Embryonic facial prominence (tissue), 1 donor: ENCODE data around the gene KCNIP3.
"Not testable (repeated sequence)": the region's sequence is repeated elsewhere in the genome, so short reads cannot be mapped to it uniquely, and the experiment has no call there.

ENCODE experiments used
- DNase-seq: peaks from one replicate; pipeline ENCODE4 v3.0.0-alpha.2; 2016; ENCODE audit errors: extremely low spot score

KCNIP3 gene

DNA sequence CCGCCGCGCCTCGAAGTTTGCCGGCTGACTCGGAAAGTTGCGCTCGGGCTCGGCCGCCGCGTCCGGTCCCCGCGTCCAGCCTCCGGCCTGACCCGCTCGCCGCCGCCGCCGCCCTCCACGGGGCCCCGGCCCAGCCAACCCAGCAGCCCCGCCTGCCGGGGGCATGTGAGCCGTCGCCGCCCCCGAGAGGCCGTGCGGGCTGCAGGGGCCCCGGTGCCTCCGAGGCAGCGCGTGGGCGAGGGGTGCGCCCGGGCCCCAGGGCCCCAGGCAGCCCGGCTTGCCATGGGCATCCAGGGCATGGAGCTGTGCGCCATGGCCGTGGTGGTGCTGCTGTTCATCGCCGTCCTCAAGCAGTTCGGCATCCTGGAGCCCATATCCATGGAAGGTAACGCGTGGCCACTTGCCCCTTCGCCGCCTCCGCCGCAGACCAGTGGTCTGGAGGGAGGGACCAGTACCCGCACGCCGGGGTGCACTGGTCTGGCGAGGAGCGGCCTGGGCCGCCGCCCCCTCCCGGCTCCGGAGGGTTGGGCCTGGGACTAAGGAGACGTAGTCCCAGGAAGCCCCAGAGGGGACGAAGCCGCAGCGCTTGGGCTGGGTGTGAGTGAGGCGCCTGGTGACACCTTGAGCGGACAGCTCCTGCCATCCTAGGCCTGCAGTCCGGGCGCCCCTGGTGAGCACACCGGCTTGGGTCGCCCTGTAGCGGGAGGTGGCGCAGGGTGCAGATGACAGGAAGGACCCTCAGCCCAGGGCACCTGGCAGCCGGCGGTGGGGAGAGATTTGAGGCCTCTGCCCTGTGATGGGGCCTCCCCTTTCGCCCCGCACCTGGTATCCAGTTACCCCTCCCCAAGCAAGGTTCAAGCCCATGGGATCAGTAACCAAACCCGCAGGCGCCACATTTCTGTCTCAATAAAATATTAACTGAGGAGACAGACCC is 49.9 kb downstream of the KCNIP3 start:
- no peak for DNase-seq

DNA sequence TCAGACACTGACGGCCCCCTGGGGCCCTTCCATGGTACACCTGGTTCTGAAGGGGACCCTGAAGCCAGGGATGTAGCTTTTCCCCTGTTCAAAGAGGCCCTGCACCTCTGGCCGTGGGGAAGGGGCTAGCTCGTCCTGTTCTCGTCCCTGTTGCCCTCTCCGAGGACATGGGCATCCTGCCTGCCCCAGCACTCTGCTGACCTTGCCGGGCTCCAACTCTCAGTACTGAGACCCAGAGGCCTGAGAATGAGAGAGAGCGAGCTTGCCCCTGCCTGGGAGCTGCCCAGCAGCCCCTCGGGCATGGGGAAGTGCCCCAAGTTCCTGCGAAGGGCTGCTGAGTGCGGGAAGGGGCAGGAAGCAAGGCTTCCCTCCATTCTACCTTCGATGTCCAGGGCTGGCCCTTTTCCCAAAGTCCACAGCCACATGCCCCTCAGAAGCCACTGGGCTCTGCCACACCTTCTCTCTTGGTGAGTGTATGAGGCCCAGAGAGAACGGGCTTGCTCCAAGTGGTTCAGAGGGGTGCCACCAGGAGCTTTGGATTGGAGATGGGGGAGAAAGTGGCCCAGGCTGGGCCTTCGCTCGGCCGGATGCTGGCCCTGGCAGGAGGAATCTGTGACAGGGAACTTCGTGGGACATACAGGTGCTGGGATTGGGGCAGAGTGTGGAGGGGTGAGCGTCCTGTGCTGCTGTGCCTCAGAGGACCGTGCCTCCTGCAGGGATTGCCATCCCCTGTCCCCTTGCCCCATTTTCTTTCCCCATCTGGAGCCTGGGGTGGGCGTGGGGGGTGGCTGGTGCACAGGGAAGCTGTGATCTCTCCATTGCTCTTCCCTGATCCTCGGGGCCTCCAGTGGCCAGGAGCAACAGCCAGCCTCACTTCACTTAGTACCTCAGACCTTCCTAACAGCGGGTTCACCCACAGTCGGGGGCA is 50.8 kb downstream of the KCNIP3 start:
- no peak for DNase-seq

DNA sequence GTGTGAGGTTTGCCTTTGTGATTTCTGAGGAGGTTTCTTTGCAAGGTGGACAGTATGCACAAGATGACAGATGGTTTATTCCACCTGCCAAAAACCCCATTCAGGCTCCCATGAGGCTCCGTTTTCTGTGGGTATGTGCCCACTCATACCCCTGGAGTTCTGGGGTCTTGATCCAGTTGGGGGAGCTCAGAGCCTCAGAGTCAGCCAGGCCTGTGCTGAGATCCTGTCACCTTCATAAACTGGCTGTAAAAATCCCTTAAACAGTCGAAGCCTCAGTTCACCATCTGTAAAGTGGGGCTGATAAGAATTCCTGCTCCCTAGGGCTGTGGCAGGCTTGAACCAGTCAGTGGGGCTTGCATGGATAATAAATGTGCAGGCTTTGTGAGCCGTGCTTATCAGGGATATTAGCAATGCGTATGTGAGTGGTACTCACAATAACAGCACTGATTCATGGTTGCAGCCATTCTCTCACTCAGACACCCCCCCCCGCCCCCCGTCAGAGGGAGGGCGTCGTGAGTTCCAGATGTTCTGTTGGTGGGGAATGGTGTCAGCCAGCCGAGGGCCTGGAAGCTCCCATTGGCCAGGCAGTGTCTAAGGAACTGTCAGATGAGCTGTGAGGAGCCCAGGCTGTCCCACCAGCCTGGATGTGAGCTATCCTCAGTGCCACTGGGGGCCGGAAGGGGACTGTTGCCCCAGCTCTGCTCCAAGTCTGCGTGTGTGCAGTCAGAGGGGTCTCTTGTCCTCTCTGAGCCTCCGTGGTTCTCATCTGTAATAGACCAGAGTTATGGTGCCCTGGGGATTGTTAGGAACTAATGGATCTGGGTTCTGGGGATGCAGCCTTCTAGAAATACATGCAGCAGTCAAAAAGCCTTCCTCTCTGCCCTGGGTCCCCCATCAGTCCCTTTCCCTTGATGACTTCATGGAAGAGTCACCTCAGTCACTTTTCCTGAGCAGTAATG is 51.7 kb downstream of the KCNIP3 start:
- DNase-seq: no peak

DNA sequence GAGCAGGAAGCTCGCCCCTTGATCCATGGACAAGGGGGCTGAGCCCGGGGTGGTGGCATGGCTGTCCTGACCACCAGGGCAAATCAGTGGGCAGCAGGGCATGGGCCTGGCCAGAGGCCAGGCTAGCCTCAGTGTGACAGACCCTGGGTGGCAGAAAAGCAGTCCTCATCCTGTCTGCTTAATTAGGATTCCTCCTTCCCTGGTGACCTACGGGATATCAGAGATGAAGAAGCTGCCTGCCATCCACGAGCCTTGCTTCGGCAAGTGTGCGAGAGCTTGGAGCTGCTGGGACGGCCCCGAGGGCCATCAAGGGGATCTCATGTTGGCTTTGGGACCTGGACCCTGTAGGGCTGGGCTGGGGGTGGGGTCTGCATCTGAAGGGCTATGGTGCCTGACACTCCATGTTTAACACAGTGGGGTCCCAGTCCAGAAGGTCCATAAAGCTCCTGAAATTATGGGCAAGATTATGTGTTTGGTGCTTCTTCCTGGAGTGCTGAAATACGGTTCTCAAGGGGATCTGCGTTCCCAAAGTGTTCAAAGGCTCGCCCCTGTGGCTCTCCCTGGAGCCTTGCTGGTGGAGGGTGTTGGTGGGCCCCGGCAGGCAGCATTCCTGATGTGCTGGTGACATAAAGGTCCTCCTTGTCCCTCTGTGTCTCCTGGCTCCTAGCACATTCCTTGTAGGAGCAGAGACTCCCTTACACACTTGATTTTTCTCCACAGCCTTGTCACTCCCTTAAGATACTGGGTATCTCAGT is 52.6 kb downstream of the KCNIP3 start:
- no peak for DNase-seq

DNA sequence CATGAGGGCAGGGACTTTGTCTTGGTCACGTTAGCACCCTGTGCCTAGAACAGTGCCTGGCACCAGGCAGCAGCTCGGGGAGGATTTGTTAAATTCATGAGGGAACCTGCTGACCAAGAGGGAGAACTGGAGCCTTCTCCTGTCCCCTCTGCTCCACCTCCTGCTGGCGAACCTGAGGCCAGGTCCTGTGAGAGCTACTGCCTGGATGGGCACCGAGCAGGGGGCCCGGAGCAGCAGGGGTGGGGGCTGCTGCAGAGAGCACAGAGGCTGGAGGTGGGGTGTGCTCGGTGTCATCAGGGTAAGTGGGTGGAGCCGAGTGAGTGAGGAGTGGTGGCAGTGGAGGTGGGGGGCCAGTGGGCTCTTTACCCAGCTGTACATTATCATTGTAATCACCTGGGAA is 53.2 kb downstream of the KCNIP3 start:
- no peak for DNase-seq

DNA sequence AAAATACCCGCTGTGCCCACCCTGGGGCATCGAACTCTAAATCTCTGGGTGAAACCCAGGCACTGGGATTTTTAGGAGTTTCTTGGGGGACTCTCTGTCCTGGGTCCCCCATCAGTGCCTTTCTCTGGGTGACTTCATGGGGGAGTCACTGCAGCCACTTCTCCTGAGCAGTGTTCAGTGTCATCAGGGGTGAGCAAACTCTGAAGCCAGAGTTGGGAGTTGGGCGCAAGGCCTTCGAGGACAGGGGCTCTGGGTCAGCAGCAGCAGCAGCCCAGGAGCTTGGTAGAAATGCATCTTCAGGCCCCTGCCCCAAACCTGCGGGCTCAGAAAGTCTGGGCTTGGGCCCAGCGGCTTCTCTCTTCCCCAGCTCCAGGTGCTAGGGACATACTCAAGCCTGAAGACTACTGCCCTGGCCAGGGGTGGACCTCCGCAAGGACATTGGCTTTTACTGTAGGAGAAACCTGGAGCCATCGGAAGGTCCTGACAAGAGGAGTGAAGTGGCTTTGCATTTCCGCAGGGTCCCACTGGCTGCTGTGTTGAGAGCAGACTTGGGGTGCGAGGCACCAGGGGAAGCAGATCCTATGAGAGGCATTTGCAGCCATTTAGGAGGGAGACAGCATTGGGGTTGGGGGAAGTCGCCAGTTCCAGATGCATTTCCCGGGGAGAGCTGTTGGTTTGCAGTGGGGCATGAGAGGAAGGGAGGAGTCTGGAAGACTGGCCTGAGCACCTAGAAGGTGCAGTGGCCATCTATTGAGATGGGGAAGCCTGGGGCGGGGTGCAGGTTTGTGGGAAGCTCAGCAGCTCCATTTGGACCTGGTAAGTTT is 53.8 kb downstream of the KCNIP3 start:
- no peak for DNase-seq

DNA sequence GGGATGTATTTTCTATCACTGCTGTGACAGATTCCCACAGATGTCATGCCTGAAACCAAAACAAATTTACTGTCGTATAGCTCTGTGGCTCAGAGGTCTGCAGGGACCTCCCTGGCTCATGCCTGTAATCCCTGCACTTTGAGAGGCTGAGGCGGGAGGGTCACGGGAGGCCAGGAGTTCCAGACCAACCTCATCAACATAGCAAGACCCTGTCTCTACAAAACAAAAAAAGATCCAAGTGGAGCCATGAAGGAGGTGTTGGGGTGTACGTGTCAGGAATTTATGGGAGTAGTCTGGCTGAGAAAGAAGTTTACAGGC is 54.4 kb downstream of the KCNIP3 start:
- DNase-seq: no peak

DNA sequence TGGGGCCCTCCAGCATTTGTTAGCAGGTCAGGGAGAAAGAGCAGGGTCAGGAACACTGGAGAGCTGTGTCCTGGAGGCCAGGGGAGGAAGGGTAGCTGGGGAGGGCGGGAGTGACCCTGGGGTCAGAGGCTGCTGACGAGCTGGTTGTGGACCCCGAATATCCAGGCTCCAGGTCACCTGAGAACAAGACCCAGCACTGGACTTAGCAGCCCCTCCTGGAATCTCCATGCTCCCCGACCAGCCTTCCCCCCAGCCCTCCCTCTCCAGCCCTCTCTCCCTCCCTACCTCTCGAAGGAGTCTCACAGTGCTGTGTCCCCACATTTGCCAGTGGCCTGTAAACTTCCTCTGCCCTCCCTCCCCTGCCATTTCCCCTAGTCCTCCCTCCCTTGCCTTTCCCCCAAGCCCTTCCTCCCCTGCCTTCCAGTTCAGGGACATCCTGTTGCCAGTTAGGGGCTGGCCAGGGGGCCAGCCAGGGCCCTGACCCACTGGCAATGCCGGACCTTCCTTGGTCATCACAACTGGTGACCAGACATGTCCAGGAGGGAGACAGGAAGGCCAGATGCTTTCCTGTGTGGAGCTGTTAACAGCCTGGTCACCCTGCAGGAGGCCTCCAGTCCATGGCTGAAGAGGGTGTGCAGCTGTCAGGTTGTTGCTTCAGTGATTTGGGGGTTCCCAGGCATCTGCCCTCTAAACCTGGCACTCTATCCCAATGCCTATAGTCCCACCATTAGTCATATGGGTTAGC is 55.3 kb downstream of the KCNIP3 start:
- no peak for DNase-seq

DNA sequence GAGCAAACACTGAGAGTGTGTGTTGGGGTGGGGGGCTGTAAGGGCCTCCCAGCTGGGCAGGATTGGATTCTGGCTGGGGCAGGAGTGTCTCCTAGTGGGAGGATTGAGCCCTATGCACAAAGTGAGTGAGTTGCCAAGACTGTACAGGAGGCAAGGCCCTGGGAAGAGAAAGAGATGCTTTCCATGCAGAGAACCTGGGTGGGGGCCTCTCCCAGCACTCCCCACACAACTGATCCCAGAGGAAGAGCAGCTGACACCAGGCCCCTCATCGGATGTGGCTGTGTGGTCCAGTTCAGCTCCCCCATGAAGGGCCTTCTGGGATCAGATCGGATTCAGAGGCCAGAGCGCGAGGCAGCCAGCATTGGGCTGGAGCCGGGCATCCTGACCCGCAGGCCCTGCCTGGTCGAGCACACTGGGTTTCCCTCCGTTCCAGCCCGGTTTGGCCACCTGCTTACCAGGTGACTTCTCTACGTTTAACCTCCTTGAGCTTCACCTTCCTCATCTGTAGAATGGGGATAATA is 56.0 kb downstream of the KCNIP3 start:
- no peak for DNase-seq

DNA sequence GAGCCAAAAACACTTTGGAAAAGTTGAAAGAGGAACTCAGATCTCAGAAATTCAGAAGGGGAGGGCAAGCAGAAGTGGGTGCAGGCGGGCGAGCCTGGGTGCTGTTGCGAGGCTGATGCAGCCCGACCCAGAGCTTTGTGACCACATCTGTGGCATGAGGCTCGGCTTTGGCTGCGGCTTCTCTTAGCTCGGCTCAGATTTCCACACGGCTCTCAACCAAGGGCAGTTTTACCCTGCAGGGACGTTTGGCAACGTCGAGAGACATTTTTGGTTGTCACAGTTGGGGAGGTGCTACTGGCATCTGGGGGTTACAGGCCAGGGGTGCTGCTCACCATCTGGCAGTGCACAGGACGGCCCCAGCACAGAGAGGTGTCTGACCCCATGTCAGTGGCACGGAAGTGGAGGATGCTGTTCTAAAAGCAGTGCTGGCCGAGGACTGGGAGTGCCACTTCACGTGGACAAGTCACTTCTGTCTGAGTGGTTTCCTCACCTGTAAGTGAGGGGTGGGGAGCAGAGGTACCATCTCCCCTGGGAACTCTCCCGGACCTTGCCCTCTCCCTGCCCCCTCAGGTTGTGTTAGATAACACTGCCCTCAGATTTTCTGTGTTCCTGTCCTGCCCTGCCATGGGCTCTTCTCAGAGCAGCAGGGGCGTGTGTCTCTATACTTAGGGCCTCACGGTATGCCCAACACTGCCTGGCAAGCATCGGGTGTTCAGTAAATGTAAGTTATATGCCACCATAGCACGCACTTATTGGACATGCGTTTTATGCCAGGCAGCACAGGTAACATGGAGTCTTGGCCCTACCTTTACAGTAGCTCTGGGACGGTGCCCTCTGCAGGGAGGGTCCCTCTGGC is 56.7 kb downstream of the KCNIP3 start:
- DNase-seq: no peak

DNA sequence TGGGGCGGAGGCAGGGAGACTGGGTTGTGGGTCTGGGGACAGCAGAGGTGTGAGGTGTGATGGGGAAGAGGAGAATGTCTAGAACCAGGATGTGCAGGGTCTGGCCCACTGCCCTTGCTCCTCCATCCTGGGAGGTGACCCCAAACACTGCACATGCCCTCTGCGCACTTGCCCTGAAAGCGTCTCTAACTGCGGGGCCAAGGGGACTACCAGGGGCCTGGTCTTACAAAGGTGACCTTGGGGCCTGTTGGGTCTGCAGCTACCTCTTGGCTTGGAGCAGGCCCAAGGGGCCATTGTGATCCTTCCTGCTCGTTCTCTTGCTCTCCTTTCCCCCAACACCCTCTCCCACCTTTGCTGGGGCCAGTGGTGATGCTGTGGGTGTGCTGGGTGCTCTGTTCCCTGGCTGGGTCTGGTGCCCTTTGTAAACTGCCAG is 57.3 kb downstream of the KCNIP3 start:
- no peak for DNase-seq

DNA sequence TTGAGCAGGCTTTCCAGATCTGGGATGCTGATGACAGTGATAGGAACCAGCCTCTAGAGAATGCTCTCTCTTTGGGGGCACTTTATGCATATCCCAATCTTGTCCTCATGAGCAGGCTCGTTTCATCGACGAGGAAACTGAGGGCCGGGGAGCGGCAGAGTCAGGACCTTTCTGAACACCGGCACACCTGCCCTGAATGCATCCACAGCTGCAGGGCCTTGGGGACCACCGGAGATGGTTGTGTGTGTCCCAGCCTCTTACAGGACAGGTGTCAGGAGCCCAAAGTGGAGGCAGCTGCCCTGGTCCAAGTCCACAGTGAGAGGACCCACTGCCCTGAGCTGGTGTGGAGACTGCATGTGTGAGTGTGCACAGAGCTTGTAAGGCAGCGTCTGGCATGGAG is 57.8 kb downstream of the KCNIP3 start:
- DNase-seq: no peak

DNA sequence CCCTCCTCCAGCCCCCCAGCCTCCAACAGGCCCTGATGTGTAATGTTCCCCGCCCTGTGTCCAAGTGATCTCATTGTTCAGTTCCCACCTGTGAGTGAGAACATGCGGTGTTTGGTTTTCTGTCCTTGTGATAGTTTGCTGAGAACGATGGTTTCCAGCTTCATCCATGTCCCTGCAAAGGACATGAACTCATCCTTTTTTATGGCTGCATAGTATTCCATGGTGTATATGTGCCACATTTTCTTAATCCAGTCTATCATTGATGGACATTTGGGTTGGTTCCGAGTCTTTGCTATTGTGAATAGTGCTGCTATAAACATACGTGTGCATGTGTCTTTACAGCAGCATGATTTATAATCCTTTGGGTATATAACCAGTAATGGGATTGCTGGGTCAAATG is 58.3 kb downstream of the KCNIP3 start:
- DNase-seq: not testable (repeated sequence)

DNA sequence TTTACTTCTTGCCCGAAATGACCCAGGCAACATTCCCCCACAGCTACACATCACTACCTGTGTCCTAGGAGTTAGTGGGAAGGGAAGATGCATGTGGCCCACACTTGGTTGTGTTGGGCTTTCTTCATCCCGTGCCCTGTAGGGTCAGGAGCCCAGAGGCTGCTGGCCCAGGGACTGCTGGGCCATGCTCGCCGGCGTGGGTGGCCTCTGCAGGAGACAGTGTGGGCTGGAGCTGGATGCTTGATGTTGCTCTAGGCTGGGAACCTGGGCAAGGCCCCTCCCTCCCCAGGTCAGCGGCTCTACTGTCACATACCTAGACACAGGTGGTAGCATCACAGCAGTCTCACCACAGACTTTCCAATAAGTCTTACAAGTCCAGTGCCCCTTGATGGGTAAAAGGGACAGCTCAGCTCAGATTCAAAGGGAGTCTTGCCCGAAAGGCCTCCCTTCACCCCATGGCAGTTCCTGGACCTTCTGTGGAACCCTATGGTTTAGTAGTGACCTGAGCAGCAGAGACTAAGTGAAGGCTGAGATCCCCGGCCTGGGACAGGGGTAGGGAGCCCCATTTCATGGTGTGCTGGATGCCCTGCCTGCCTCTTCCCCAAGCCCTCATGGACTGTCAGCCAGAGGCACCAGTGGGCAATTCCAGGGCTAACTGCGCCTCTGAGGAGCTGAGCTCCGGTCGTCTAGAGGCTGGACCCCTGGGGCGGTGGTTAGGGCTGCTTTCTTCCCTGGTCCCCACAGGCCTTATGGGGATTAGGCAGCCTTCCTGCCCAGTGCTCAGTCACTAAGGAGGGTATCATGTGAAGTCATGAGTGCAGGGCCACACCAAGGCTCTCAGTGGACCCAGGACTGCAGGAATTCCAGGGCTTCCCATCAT is 59.9 kb downstream of the KCNIP3 start:
- no peak for DNase-seq

DNA sequence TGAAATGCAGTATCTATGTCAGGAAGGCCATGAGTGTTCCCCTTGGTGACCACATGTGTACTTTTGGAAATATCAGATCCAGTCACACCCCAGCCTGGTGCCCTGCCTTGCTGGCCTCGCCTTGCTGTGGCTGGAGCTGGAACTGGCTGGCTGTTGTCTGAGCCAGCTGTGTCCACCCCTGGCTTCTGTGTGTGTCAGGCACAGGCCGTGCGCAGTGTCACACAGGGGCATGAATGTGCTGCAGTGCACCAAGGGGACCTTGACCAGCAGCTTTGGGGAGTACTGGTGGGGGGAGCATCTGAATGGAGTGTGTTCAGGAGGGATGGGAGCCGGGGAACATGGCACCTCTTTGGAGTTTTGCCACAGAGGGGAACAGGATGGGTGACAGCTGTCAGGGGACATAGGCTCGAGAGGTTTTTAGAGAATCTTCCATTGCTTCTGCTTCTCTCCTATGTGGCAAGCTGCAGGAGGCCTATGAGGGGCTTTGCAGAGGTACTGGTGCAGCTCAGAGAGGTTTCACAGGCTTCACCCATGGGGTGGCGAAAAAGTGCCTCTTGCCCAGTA is 60.7 kb downstream of the KCNIP3 start:
- no peak for DNase-seq

DNA sequence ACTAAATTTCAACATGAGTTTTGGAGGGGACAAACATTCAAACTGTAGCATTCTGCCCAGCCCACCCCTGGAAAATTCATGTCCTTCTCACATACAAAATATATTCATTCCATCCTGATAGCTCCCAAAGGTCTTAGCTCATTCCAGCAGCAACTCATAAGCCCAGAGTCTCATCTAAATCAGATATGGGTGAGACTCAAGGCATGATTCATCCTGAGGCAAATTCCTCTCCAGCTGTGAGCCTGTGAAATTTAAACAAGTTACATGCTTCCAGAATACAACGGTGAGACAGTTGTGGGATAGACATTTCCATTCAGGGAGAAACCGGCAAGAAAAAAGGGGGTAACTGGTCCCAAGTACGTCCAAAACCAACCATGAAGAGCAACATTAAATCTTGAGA is 61.9 kb downstream of the KCNIP3 start:
- DNase-seq: no peak

DNA sequence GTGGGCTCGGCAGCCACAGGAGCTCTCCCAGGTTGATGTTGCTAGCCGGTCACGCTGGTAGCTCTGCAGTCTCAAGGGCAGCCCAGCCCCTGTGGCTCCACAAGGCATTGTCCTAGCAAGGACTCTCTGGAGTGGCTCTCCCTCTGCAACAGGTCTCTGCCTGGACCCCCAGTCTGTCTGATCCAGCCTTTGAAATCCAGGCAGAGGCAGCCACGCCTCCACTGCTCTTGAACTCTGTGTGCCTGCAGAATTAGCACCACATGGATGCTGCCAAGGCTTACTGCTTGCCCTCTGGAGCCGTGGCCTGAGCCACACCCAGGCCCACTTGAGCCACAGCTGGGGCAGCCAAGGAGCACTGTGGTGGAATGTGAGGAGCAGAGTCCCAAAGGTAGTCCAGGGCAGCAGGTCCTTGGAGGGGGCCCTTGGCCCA is 62.4 kb downstream of the KCNIP3 start:
- DNase-seq: no peak
